NCI-H2196 treated with DMSO at 0.1 percent for 48 hours (cell line): ENCODE results near the gene REEP5.
A peak's percentile ranks its signal among the peaks of the same experiment; 100 is the strongest.
"Not testable (repeated sequence)": the region's sequence is repeated elsewhere in the genome, so short reads cannot be mapped to it uniquely, and the experiment has no call there.

ENCODE experiments used
- DNase-seq: peaks from one replicate; lab custom pipeline; 2025; ENCODE audit not compliant: unreplicated experiment; lab: John Stamatoyannopoulos, UW

Gene REEP5

GRCh38 chr5:112892776-112893175 is 29.3 kb downstream of the REEP5 start:
- DNase-seq: no peak

DNA sequence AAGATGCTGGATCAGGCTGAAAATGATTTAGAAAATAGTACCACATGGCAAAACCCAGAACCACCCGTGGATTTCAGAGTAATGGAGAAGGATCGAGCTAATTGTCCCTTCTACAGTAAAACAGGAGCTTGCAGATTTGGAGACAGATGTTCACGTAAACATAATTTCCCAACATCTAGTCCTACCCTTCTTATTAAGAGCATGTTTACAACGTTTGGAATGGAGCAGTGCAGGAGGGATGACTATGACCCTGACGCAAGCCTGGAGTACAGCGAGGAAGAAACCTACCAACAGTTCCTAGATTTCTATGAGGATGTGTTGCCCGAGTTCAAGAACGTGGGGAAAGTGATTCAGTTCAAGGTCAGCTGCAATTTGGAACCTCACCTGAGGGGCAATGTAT is 30.0 kb downstream of the REEP5 start:
- DNase-seq: not testable (repeated sequence)

DNA sequence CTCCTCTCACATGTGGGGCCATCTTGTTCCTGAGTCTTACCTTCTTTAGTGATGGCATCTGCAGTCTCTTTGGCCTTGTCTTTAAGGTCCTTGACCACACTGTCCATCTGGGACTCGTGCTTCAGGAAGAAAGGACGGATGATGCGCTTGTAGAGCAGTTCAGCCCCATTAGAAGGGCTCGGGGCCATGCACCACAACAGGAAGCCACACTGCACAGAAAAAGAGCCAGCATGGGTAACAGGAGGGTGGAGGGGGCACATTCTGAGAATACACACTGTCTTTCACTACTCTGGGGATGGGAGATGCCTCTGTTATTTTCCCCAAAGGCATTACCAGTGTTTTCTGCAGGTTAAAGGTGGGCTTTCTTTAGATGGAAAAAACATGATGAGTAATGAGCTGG is 35.1 kb downstream of the REEP5 start:
- no peak for DNase-seq

- DNase-seq: no peak
Observed at GRCh38 chr5:112885001-112885400, 37.0 kb downstream of the REEP5 start.

DNA sequence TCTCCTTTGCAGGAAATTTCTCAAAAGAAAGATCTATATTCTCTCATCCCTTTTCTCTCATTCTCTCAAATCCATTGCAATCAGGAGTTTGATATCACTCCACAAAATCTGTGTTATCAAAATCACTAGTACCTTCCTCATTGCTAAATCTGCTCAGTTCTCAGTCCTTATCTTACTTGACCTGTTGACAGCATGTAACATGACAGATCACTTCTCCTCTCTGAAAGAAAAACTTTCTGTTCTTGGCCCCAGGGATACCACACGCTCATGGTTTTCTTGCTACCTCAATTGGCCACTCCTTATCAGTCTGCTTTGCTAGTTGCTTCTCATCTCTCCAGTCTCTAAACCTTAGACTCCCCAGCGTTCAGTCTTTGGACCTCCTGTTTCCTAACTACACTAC is 38.8 kb downstream of the REEP5 start:
- no peak for DNase-seq

GRCh38 chr5:112880219-112880964 is 41.6 kb downstream of the REEP5 start:
- DNase-seq: no peak

- no peak for DNase-seq
Observed at GRCh38 chr5:112878760-112879159, 43.3 kb downstream of the REEP5 start.

DNA sequence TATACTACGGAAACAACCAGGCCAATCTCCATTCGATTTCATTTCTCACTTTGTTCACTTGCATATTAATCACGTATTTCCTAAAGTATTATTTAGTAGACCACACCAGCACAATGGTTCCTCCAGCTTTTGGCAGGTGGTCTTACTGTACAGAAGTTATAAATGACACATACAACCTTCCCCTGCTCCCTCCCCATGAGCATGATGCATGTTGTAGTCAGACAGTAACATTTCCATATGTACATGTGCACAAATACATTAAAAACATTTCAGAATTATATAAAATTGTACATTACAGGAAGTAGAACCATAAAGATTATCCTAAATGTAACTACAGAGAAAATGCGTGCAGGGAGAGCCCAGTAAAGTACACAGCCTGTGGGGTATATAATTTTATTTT is 43.9 kb downstream of the REEP5 start:
- DNase-seq: no peak

- DNase-seq: no peak
Observed at GRCh38 chr5:112876362-112876761, 45.7 kb downstream of the REEP5 start.

- no peak for DNase-seq
Observed at GRCh38 chr5:112870966-112871365, 51.1 kb downstream of the REEP5 start.

GRCh38 chr5:112869948-112870347 is 52.1 kb downstream of the REEP5 start:
- no peak for DNase-seq

- DNase-seq: no peak
Observed at GRCh38 chr5:112867411-112867810, 54.6 kb downstream of the REEP5 start.

DNA sequence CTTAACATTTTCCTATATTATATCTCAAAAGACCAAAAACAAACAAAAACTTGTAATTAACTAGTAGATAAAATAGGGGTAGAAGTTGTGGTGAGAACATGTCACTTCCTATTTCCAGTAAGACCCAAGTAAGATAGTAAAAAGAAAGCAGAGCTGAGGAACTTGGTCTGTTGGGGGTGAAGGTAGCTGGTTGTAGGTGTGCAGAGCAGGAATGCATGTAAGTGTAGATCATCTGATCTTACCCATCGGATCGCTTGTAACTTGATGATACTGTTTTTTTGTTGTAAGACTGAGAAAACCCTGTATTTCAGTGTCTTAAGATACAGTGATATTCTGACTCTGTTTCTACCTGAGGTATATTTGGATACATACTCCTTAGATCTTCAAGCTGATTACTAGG is 55.3 kb downstream of the REEP5 start:
- DNase-seq: no peak

DNA sequence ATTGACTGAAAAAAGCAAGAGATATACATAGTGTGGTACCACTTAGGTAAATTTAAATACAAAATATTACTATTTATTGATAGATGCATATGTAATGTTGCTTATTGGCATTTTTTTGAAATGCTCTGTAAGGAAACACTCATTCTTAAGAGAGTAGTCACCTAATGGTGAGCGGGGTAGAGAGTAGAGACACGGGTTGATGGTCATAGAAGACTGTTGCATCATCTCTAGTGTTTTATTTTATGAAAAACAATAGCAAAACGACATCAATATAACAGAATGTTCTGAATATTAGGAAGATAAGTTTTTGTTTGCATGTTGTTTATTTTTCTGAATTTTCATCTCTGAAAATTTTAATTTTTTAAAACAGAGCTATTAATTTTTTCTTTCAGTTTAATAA is 56.9 kb downstream of the REEP5 start:
- no peak for DNase-seq

- no peak for DNase-seq
Observed at GRCh38 chr5:112863549-112863948, 58.5 kb downstream of the REEP5 start.

GRCh38 chr5:112862085-112862484 is 59.9 kb downstream of the REEP5 start:
- no peak for DNase-seq

- DNase-seq: no peak
Observed at GRCh38 chr5:112861638-112861985, 60.4 kb downstream of the REEP5 start.

DNA sequence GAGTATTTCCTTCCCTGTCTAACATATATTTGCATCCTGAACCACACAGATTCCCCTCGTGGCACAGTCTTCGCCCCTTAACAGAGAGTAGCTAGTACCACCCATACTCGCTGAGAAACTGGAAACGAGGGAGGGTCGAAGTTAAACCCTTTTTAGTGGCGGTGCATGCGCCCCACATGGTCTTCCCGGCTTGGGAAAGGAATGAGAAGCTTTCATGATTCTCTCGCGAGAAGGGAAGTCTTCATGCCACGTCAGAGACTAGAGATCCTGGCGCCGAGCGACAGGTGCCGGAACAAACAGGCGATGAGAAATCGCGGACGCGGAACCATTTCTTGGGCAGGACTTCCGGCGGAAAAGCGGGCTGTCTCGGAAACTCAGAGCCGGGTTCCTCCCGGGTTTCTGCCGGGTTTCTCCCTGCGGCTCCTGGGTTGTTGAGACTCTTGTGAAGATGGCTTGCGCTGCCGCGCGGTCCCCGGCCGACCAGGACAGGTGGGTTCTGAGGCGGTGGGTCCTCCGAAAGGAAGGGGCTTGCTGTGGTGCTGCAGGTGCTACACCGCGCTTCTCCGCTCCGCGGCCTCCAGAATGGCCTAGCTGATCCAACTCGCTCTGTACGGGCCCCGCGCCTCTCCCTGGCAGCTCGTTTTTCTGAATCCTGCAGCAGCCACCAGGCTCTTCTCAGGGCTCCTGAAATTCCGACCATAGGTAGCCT is 60.9 kb downstream of the REEP5 start, which contains the start of gene SRP19:
SRP19 (plus strand) TSS at position 359 of the 709 bp plus-strand sequence; CDS start at position 449, 90 bp downstream.
- peak; percentile 92 for DNase-seq

- DNase-seq: not testable (repeated sequence)
Observed at GRCh38 chr5:112860571-112860928, 61.5 kb downstream of the REEP5 start.

DNA sequence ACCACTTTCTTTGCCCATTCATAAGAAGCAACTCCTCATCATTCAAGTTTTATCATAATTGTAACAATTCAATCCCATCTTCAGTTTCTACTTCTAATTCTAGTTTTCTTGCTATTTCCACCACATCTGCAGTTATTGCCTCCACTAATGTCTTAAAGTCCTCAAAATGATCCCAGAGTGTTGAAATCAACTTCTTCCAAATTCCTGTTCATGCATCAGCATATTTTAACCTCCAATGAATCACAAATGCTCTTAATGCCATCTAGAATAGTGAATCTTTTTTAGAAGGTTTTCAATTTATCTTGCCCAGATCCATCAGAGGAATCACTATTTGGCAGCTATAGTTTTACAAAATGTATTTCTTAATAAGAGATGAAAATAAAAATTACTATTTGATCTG is 64.2 kb downstream of the REEP5 start:
- no peak for DNase-seq

- no peak for DNase-seq
Observed at GRCh38 chr5:112854651-112855050, 67.4 kb downstream of the REEP5 start.

DNA sequence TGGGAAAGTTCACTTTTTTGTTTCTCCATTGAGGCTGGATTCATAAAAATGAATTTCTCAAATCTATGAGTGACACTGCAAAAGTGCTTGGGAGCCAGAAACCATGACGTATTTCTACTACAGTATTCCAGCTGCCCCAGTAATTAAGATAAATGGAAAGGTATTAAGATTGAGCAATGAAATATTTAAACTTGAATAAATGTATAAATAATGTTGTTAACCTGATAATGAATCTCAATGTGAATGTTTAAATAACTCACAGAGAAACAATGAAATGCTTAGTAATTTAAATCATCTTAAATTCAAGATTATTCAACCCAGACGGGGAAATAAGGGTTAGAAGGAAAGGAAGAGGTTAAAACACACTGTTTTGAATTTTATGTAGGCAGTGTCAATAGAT is 72.1 kb downstream of the REEP5 start:
- DNase-seq: no peak
